Hepatocyte (in vitro differentiated cells): ENCODE measurements around the gene FAM184A.

Experiments used
- EZH2 ChIP-seq: fragments of 200-600 bp; sonication (generic); IDR thresholded peaks from 2 replicates; pipeline ENCODE4 v1.6.1; 2016; ENCODE audit warnings: antibody characterized with exemption, mild to moderate bottlenecking, borderline replicate concordance
- EZH2phosphoT487 ChIP-seq: fragments of 200-600 bp; sonication (generic); IDR thresholded peaks from one replicate; pipeline ENCODE4 v1.6.1; 2018; ENCODE audit warnings: antibody characterized with exemption, mild to moderate bottlenecking, low read depth, moderate library complexity; ENCODE audit not compliant: unreplicated experiment, severe bottlenecking
- TF ChIP-seq, protein P1 (sequence below): fragments of 200-600 bp; sonication (generic); IDR thresholded peaks from 2 replicates; pipeline ENCODE4 v1.5.1; 2016; ENCODE audit warnings: antibody characterized with exemption, mild to moderate bottlenecking; ENCODE audit not compliant: poor library complexity

DNA sequence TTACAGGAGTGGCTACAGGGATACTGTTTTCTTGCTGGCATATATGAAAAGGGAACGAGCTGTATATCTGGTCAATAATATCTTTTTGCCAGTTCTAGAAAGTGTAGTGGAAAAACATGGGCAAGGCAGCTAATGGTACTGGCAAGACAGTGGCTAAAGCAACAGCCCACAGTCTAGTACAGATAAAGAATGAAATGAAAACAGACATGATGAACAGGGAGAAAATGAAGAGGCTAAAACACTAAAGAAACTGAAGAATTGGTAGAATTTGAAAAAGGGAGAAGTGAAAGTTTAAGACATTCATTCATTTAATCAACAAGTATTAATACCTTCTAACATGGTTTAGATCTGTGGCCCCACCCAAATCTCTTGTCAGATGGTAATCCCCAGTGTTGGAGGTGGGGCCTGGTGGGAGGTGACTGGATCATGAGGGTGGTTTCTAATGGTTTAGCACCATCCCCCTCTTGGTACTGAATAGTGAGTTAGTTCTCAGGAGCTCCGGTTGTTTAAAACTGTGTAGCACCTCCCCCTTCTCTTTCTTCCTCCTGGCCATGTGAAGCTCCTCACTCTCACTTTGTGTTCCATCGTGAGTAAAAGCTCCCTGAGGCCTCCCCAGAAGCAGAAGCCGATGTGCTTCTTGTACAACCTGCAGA, 18.1 kb downstream of the FAM184A start:
- TF ChIP-seq, protein P1, sequence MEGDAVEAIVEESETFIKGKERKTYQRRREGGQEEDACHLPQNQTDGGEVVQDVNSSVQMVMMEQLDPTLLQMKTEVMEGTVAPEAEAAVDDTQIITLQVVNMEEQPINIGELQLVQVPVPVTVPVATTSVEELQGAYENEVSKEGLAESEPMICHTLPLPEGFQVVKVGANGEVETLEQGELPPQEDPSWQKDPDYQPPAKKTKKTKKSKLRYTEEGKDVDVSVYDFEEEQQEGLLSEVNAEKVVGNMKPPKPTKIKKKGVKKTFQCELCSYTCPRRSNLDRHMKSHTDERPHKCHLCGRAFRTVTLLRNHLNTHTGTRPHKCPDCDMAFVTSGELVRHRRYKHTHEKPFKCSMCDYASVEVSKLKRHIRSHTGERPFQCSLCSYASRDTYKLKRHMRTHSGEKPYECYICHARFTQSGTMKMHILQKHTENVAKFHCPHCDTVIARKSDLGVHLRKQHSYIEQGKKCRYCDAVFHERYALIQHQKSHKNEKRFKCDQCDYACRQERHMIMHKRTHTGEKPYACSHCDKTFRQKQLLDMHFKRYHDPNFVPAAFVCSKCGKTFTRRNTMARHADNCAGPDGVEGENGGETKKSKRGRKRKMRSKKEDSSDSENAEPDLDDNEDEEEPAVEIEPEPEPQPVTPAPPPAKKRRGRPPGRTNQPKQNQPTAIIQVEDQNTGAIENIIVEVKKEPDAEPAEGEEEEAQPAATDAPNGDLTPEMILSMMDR, result no peak
- TF ChIP-seq EZH2phosphoT487 (no peak), EZH2 (no peak)
